ENCODE measurements around the gene CDC42BPA. TPM values are rescaled to one million over a fixed set of nuclear protein-coding genes. Genes with fewer than 3 reads are reported as not detected.
A peak's percentile ranks its signal among the peaks of the same experiment; 100 is the strongest.
"Not testable (repeated sequence)": the region's sequence is repeated elsewhere in the genome, so short reads cannot be mapped to it uniquely, and the experiment has no call there.

The CDC42BPA gene
- total RNA-seq, 4 donors from 2014 or later = 33.3 to 92.7 (median 39.9) TPM

DNA sequence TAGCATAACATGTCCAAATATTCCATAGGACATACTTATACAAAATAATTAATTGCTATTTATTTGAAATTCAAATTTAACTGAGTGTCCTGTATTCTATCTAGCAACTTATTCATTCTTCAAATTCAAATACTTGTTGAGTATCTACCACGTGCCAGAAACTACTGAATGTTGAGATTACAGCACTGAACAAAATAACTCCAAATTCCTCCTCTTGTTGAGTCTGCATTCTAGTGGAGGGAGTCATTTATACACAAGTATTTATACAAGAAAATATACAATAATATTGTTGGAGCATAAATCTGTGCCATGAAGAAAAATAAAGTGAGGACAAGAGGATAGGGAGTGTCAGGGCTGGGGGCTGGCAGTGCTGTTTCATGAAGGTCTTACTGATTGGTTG is 43.7 kb upstream of the CDC42BPA start:
- TF ChIP-seq, protein P1, sequence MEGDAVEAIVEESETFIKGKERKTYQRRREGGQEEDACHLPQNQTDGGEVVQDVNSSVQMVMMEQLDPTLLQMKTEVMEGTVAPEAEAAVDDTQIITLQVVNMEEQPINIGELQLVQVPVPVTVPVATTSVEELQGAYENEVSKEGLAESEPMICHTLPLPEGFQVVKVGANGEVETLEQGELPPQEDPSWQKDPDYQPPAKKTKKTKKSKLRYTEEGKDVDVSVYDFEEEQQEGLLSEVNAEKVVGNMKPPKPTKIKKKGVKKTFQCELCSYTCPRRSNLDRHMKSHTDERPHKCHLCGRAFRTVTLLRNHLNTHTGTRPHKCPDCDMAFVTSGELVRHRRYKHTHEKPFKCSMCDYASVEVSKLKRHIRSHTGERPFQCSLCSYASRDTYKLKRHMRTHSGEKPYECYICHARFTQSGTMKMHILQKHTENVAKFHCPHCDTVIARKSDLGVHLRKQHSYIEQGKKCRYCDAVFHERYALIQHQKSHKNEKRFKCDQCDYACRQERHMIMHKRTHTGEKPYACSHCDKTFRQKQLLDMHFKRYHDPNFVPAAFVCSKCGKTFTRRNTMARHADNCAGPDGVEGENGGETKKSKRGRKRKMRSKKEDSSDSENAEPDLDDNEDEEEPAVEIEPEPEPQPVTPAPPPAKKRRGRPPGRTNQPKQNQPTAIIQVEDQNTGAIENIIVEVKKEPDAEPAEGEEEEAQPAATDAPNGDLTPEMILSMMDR (IDR thresholded peaks at IDR 0.05) = no peak
- ATAC-seq (ENCODE audit: low FRiP score) = no peak
- DNase-seq (ENCODE audit: low spot score) = no peak

GRCh38 chr1:227357927-227358302 is 39.6 kb upstream of the CDC42BPA start:
- DNase-seq (ENCODE audit: low spot score) (no peak), ATAC-seq (ENCODE audit: low FRiP score) (no peak)
- TF ChIP-seq, protein P1 (IDR thresholded peaks at IDR 0.05) = no peak

GRCh38 chr1:227357171-227357926 is 39.1 kb upstream of the CDC42BPA start:
- TF ChIP-seq, protein P1 (IDR thresholded peaks at IDR 0.05) = no peak
- DNase-seq (ENCODE audit: low spot score) (no peak), ATAC-seq (ENCODE audit: low FRiP score) (peak; percentile 94)

DNA sequence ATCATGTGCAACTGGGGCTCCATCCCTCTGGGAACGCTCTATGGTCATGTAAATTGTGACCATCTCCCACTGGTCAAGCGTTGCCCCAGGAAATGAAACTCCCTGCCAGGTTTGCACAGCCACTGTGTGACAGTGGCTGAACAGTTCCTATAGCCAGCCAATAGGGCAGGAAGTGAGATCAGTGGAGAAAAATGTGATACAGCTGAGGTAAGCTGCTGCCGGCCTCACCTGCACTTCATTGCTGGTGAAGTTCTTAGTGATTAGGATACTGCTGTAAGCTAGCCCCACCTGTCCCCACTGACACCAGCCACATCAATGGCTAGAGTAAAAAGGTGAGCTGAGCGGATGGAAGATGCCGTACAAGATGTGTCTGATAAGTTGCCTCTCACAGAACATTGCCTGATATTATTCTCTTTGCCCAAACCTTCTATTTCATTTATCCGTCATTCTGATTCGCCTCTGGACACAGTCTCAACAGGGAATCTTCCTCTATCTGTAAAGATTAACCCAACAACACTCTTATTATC is 38.4 kb upstream of the CDC42BPA start:
- peak; percentile 45 for ATAC-seq (ENCODE audit: low FRiP score)

DNA sequence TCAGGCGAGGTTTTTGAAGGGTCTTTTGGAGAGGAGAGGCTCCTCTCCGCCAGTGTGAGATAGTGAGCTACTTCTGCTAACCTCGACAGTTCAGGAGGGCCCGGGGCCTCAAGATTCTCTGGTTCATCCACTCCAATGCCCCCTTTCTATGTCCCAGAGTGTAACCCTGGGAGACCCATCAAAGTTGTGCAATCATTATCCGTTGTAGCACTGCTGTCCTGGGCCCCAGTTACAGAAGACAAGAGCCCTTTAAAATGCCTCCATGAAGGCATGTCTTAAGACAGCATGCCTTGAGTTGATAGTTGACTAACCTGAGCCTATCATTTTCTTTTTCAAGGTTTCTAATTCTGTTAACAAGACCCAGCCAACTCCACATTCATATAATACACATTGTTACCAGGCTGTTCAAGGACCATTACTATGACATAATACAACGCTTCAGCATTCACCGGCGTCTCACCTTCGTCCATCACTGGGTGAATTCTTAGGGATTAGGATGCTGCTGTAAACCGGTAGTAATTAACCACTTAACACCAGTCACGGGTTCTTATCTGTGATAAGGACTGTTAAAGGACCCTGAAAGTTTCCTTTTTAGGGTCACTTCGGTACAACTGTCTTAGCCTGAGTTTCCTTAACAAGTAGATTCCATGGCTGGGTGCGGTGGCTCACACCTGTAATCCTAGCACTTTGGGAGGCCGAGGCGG is 37.4 kb upstream of the CDC42BPA start:
- TF ChIP-seq, protein P1 (IDR thresholded peaks at IDR 0.05) = no peak
- ATAC-seq (ENCODE audit: low FRiP score) = no peak
- no peak for DNase-seq (ENCODE audit: low spot score)

More for the DNA sequence above, 38.4 kb upstream of the CDC42BPA start:
- DNase-seq (ENCODE audit: low spot score) = no peak
- TF ChIP-seq, protein P1 (IDR thresholded peaks at IDR 0.05) = no peak

GRCh38 chr1:227353186-227353585 is 34.9 kb upstream of the CDC42BPA start:
- no peak for ATAC-seq (ENCODE audit: low FRiP score)
- no peak for DNase-seq (ENCODE audit: low spot score)
- TF ChIP-seq, protein P1 (IDR thresholded peaks at IDR 0.05) = no peak

DNA sequence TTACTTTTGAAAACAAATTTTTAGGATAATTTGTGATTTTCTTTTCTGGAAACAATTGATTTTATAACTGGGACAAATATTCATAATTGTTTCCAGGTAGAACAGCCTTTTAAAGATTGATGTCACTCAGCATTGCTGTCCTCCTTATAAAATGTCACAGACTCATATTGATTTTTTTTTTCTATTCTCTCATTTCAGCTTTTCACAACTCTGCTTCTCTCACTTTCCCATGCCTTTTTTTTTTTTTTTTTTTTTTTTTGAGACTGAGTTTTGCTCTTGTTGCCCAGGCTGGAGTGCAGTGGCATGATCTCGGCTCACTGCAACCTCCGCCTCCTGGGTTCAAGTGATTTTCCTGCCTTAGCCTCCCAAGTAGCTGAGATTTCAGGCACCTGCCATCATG is 33.9 kb upstream of the CDC42BPA start:
- DNase-seq (ENCODE audit: low spot score); ATAC-seq (ENCODE audit: low FRiP score): not testable (repeated sequence)

Measured in omental fat pad (tissue), 4 donors.